DND-41 (cell line): Measurements from ENCODE around the gene SOCS3.

Experiments used
- EZH2 ChIP-seq: IDR thresholded peaks from 3 replicates; pipeline ENCODE4 v1.6.1; 2012; ENCODE audit warnings: borderline replicate concordance, low read depth, mild to moderate bottlenecking, moderate library complexity, low read length, inconsistent platforms; ENCODE audit not compliant: severe bottlenecking
- TF ChIP-seq, protein P1 (sequence below): IDR thresholded peaks from 2 replicates; pipeline ENCODE4 v1.5.1; 2012; ENCODE audit warnings: borderline replicate concordance, low read length, moderate library complexity, mild to moderate bottlenecking; ENCODE audit not compliant: poor library complexity, severe bottlenecking; ENCODE audit errors: extremely low read depth

DNA sequence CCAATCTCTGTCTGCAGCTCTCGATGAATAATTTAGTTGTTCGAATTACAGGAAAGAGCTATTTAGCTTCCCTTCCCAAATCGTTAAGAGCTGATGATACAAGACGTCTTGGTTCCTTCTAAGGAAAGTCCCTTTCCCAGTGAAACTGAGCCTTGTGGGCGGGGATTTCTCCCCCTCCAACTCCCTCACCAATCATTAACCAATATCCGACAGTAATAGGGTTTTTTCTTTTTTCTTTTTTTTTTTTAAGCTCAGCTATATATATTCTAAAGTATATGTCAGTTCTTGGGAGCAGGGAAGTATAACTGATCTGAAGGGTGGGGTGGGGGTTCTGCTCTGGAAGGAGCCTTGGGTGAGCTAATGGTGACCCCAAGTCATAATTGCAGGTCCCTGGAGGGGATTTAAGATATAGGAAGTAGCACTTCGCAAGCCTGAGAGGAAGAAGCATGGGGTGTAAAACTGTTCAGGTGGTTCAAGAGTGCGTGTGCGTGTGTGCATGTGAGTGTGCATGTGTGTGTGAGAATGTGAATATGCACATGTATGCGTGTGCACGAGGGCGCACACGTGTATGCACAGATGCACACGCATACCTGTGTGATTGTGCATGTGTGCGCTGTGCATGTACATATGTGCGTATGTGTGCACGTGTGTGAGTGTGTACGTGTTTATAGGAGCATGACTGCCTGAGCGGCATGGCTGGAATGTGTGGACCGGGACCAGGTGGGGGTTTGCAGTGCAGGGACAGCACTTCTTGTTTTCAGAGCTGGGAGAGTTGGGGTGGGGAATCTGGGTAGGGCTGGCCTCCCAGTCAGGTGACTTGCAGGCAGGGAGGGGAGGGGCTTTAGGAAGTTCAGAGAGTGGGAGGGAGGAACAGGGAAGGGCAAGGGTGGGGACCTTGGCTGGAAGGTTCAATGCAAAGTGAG, 42.7 kb downstream of the SOCS3 start:
- TF ChIP-seq, protein P1, sequence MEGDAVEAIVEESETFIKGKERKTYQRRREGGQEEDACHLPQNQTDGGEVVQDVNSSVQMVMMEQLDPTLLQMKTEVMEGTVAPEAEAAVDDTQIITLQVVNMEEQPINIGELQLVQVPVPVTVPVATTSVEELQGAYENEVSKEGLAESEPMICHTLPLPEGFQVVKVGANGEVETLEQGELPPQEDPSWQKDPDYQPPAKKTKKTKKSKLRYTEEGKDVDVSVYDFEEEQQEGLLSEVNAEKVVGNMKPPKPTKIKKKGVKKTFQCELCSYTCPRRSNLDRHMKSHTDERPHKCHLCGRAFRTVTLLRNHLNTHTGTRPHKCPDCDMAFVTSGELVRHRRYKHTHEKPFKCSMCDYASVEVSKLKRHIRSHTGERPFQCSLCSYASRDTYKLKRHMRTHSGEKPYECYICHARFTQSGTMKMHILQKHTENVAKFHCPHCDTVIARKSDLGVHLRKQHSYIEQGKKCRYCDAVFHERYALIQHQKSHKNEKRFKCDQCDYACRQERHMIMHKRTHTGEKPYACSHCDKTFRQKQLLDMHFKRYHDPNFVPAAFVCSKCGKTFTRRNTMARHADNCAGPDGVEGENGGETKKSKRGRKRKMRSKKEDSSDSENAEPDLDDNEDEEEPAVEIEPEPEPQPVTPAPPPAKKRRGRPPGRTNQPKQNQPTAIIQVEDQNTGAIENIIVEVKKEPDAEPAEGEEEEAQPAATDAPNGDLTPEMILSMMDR = no peak
- TF ChIP-seq EZH2 = no peak
